Epithelial cell of proximal tubule (primary cell): ENCODE results near the gene ADGRA1. TPM values are rescaled to one million over a fixed set of nuclear protein-coding genes. Genes with fewer than 3 reads are reported as not detected.

ENCODE experiments used
- DNase-seq: peaks from one replicate; pipeline ENCODE4 v3.0.0-alpha.2; 2011; ENCODE audit warnings: low read depth
- H3K4me3 ChIP-seq: 2 replicates; pipeline ENCODE4 v1.5.1; 2011; ENCODE audit warnings: low read depth, mild to moderate bottlenecking, low read length
- total RNA-seq: library from RNA; depleted of rRNA; stranded (reverse); fragments of >200 nt; gene quantifications from 2 replicates; pipeline ENCODE4 v1.2.3, GENCODE V29; 2015
- TF ChIP-seq, protein P1 (sequence below): conservative IDR thresholded peaks from 2 replicates; pipeline ENCODE4 v1.5.1; 2012; ENCODE audit warnings: low read depth, mild to moderate bottlenecking, low read length

ADGRA1 gene
- total RNA-seq, 1 donor from 2014 or later: not detected

DNA sequence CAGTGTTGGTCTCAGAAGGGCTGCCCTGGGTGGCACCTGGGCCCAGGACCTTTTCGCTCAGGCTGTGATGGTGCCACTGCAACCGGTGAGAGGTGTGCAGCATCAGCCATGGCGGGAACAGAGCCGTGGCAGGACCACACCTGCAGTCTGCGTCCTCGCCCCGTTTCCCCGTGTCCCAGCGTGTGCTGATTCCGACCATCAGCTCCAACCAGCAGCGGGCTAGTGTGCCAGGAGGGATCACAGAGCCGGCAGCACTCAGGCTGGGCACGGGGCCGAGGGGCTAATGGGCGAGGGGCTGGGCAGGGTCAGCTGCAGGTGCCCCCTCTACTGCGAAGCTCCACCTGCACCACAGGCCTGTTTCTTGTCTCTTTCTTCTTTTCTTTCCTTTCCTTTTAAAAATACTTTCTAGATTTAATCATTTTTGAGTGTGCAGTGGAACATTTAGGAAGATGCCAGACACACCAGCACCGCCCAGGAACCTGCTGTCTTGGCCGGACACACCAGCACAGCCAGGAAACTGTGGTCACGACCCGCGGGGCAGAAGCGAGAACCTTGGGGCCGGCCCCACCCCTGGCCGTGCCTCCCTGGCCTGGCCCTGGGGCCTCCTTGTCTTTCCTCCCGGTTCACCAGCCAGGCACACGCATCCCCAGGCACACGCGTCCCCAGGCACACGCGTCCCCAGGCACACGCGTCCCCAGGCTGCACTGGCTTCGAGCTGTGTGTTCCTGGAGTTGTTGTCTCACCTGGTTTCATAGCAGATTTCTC, 34.6 kb downstream of the ADGRA1 start:
- no peak overlapping the region for H3K4me3 ChIP-seq
- no peak for DNase-seq
- TF ChIP-seq, protein P1, sequence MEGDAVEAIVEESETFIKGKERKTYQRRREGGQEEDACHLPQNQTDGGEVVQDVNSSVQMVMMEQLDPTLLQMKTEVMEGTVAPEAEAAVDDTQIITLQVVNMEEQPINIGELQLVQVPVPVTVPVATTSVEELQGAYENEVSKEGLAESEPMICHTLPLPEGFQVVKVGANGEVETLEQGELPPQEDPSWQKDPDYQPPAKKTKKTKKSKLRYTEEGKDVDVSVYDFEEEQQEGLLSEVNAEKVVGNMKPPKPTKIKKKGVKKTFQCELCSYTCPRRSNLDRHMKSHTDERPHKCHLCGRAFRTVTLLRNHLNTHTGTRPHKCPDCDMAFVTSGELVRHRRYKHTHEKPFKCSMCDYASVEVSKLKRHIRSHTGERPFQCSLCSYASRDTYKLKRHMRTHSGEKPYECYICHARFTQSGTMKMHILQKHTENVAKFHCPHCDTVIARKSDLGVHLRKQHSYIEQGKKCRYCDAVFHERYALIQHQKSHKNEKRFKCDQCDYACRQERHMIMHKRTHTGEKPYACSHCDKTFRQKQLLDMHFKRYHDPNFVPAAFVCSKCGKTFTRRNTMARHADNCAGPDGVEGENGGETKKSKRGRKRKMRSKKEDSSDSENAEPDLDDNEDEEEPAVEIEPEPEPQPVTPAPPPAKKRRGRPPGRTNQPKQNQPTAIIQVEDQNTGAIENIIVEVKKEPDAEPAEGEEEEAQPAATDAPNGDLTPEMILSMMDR: no peak

DNA sequence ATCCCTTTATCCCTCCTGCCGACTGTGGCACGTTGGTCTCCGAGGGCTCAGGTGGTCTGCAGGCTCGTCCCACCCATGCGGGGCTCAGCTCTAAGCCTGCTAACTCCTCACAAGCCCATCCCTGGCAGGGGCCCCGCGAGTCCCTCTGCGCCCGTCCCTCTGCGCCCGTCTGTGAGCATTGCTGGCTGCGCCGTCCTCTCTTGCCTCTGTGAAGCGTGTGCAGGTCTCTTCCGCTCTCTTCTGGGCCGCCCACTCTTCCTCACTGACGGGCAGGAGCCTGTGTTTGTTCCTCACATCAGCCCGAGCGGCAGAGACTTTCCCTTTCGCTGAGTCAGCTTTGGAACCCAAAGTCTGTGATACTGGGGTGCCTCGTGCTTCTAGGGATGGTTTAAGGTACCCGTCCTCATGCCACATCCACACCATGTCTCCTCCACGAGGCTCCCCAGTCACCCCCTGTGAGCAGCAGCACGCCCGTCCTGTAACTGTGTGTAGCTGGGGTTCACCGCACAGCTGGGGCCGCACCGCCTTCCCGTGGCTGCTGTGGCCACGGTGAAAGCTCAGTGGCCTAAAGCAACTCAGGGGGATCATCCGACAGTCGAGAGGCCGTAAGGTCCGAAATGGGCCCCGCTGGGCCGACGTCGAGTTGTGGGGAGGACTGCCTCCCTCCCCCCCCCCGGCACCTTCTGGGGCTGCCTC, 35.5 kb downstream of the ADGRA1 start:
- TF ChIP-seq, protein P1: no peak
- H3K4me3 ChIP-seq: no peak overlapping the region

DNA sequence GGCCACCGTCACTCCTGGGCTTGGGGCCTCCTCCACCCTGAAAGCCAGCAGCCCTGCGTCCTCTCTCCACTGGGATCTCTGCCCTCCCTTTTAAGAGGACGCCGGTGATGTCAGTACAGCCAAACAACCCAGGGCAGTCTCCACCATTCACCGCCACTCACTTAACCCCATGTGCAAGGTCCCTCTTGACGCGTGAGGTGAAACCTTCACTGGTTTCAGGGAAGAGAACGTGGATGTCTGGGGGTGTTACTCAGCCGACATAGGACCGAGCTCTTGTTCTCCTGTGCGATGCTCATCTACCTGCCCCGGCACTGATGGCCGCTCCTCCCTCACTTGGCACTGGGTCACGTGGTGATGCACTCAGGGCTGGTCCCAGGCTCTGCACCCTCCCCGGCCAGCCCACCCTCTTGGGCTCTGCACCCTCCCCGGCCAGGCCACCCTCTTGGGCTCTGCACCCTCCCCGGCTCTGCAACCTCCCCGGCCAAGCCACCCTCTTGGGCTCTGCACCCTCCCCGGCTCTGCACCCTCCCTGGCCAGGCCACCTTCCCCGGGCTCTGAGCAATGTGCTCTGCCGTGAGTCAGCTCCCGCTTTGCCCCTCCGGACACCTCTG, 36.1 kb downstream of the ADGRA1 start:
- TF ChIP-seq, protein P1: no peak
- H3K4me3 ChIP-seq: no peak overlapping the region

More for the DNA sequence above, 35.5 kb downstream of the ADGRA1 start:
- no peak for DNase-seq

DNA sequence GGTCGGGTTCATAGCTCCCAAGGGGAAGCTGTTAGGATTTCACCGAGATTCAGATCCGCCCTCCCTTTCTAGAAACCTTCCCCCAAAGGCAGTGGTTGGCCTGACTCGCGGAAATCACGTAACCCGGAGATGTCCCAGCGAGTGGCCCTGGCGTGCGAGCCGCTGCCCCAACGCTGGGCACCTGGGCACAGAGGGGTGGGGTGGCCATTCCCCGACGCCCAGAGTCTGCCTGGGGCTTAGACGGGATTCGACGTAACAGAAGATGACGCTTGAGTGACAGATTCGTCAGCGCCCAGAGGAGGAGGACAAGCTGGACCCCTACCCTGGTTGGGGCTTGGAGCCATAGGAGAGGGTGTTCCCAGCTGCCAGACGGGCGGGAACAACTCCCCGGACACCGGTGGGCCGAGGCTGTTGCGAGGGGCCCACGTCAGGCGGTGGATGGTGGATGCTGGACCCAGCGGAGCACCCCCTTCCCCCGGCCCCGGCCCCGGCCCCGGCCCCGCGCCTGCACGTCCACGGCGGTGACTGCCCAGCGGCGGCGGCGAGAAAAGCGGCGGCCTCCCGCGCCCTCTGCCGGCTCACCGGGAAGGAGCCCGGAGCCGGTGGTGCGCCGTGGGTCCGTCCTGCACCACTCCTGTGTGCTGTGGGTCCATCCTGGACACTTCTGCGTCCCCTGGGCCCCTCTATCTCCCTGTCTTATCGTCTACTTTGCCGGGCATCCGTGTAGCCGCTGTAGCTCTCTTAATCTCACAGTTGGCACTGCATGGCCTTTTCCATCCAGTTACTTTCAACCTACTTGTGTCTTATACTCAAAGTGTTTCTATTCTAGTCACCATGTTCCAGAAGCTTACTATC, 36.9 kb downstream of the ADGRA1 start:
- no peak for DNase-seq
- TF ChIP-seq, protein P1: peak; percentile 50
- no peak overlapping the region for H3K4me3 ChIP-seq

More for the DNA sequence above, 36.1 kb downstream of the ADGRA1 start:
- DNase-seq: no peak

DNA sequence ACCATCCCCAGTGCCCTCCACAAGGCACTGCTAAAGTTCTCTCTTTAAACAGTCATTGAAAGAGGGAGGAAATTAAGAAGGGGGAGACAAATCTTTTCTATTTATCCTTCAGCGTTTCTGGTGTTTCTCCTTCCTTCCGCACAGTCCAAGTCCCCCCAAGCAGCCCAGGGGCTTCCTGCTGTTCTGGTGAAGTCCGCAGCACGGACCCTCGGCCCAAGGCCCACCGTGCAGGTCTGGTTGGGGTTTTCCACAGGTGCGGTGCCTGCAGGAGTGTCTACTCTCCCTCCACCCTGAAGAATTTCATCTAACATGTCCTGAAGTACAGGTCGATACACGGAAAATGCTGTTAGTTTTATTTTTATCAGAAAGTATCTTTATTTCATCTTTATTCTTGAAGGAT, 38.2 kb downstream of the ADGRA1 start:
- TF ChIP-seq, protein P1: no peak
- DNase-seq: no peak
- H3K4me3 ChIP-seq: no peak overlapping the region

DNA sequence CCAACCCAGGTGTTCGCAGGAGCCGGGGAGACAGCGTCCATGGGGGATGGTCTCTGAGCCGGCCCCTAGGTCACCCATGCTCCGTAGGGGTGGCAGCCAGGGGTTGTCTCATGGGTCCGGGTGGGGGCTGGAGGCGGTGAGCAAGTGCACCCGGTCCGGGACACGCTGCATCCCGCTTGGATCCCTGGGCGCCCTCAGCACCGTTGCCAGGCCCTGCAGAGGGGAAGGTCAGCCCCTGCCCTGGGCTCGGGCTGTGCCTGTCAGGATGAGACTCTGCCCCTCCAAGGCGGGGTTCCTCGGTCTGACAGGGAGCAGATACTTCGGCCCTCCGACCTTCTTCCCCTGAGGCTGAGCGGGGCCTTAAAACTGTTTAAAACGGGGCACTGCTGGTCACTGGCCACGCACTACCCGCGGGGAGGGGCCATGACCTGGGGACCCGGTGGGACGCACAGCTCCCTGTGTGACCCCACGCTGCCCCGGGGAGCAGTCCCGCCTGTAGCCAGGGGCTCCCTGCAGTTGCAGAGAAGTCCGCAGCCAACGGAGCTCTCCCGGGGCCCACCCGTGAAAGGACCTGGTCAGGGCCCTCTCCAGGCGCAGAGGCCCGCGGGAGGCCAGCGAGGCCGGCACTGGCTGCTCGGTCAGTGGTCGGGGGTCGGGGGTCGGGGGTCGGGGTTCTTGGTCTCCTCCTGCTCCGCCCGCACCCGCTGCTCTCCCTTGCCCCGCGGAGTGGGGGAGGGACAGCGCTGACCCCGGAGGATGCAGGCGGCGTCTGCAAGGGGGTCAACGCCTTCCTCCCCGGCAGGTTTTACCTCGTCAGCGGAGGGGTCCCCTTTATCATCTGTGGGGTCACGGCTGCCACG, 38.9 kb downstream of the ADGRA1 start:
- TF ChIP-seq, protein P1: no peak
- no peak for DNase-seq
- H3K4me3 ChIP-seq: no peak overlapping the region
